ENCODE data around the gene SHPK.

Gene SHPK

GRCh38 chr17:3679531-3680126, 43.6 kb upstream of the SHPK start:
- peak; percentile 3 for DNase-seq
- H3K9me3 ChIP-seq (replicated peaks; ENCODE audit: insufficient read depth, low read length) = no peaks in the 10 kb centered on the region

GRCh38 chr17:3678821-3679530, 42.9 kb upstream of the SHPK start:
- no peaks in the 10 kb centered on the region for H3K9me3 ChIP-seq (replicated peaks; ENCODE audit: insufficient read depth, low read length)
- H3K27me3 ChIP-seq (replicated peaks; ENCODE audit: insufficient read depth, low read length) = no peaks in the 10 kb centered on the region
- H3K4me3 ChIP-seq (ENCODE audit: low read length) = no peak overlapping the region
- H3K27ac ChIP-seq (ENCODE audit: low read length) = no peak overlapping the region
- no peaks in the 10 kb centered on the region for H3K9me2 ChIP-seq (replicated peaks; ENCODE audit: insufficient read depth, low read length)
- no peak overlapping the region for H2AFZ ChIP-seq (ENCODE audit: low read length)
- H3K4me2 ChIP-seq (ENCODE audit: low read depth, low read length) = no peak overlapping the region
- H3K9ac ChIP-seq (ENCODE audit: low read length) = no peak overlapping the region
- no peaks in the 10 kb centered on the region for H3K4me1 ChIP-seq (ENCODE audit: low read length)
- TF ChIP-seq CTCF (IDR thresholded peaks at IDR 0.05; ENCODE audit: low read length) (no peak), EZH2phosphoT487 (IDR thresholded peaks at IDR 0.05; ENCODE audit: low read length) (no peak), EZH2 (optimal IDR thresholded peaks at IDR 0.05; ENCODE audit: low read depth, low read length) (no peak)
- DNase-seq = no peak
- no peaks in the 10 kb centered on the region for H4K20me1 ChIP-seq (ENCODE audit: insufficient read depth, low read length)
- no peaks in the 10 kb centered on the region for H3K79me2 ChIP-seq (ENCODE audit: low read length)
- no peaks in the 10 kb centered on the region for H3F3A ChIP-seq (ENCODE audit: insufficient read depth, low read length)
- H3K36me3 ChIP-seq (replicated peaks; ENCODE audit: insufficient read depth, low read length) = no peaks in the 10 kb centered on the region

More at GRCh38 chr17:3679531-3680126, 43.6 kb upstream of the SHPK start:
- no peak for TF ChIP-seq EZH2phosphoT487 (IDR thresholded peaks at IDR 0.05; ENCODE audit: low read length)
- Histone ChIP-seq H3K79me2 (ENCODE audit: low read length) (no peaks in the 10 kb centered on the region), H3F3A (ENCODE audit: insufficient read depth, low read length) (no peaks in the 10 kb centered on the region), H3K36me3 (replicated peaks; ENCODE audit: insufficient read depth, low read length) (no peaks in the 10 kb centered on the region), H3K9ac (ENCODE audit: low read length) (no peak overlapping the region), H3K4me1 (ENCODE audit: low read length) (no peaks in the 10 kb centered on the region), H3K9me2 (replicated peaks; ENCODE audit: insufficient read depth, low read length) (no peaks in the 10 kb centered on the region), H2AFZ (ENCODE audit: low read length) (no peak overlapping the region), H3K4me2 (ENCODE audit: low read depth, low read length) (no peak overlapping the region), H3K4me3 (ENCODE audit: low read length) (no peak overlapping the region), H4K20me1 (ENCODE audit: insufficient read depth, low read length) (no peaks in the 10 kb centered on the region), H3K27me3 (replicated peaks; ENCODE audit: insufficient read depth, low read length) (no peaks in the 10 kb centered on the region), H3K27ac (ENCODE audit: low read length) (no peak overlapping the region)

GRCh38 chr17:3678095-3678820, 42.2 kb upstream of the SHPK start:
- no peaks in the 10 kb centered on the region for H3K4me1 ChIP-seq (ENCODE audit: low read length)
- H3K27me3 ChIP-seq (replicated peaks; ENCODE audit: insufficient read depth, low read length) = no peaks in the 10 kb centered on the region
- H3K9me3 ChIP-seq (replicated peaks; ENCODE audit: insufficient read depth, low read length) = no peaks in the 10 kb centered on the region
- no peaks in the 10 kb centered on the region for H3K36me3 ChIP-seq (replicated peaks; ENCODE audit: insufficient read depth, low read length)
- no peaks in the 10 kb centered on the region for H4K20me1 ChIP-seq (ENCODE audit: insufficient read depth, low read length)
- H3K4me3 ChIP-seq (ENCODE audit: low read length) = no peak overlapping the region
- no peak for TF ChIP-seq CTCF (IDR thresholded peaks at IDR 0.05; ENCODE audit: low read length)
- TF ChIP-seq EZH2 (optimal IDR thresholded peaks at IDR 0.05; ENCODE audit: low read depth, low read length) = no peak
- no peak for TF ChIP-seq EZH2phosphoT487 (IDR thresholded peaks at IDR 0.05; ENCODE audit: low read length)
- DNase-seq = peak; percentile 5
- H3K79me2 ChIP-seq (ENCODE audit: low read length) = no peaks in the 10 kb centered on the region
- no peak overlapping the region for H3K27ac ChIP-seq (ENCODE audit: low read length)
- no peak overlapping the region for H3K9ac ChIP-seq (ENCODE audit: low read length)
- no peaks in the 10 kb centered on the region for H3K9me2 ChIP-seq (replicated peaks; ENCODE audit: insufficient read depth, low read length)
- no peak overlapping the region for H2AFZ ChIP-seq (ENCODE audit: low read length)
- H3K4me2 ChIP-seq (ENCODE audit: low read depth, low read length) = no peak overlapping the region
- no peaks in the 10 kb centered on the region for H3F3A ChIP-seq (ENCODE audit: insufficient read depth, low read length)

Data from MM.1S (cell line).